K562 (cell line): ENCODE data around the gene CCR7. TPM values are rescaled to one million over a fixed set of nuclear protein-coding genes. Genes with fewer than 3 reads are reported as not detected.

Experiments used
- ATAC-seq: fragments of 200-7000 bp; cut with Tn5 transposase; 3 replicates; pipeline ENCODE4 v1.9.1; 2020; ENCODE audit warnings: moderate library complexity
- BruUV-seq: library from RNA; stranded (reverse); fragments of 400-500 nt; replicated peaks from 2 replicates; lab custom pipeline; 2021; lab: Mats Ljungman, UMichigan
- CTCF ChIA-PET: fragments of 300-600 bp; formaldehyde crosslinking; extraction: SDS; loops from one replicate; lab custom pipeline; 2021; ENCODE audit warnings: low intra/inter-chr PET ratio; lab: Yijun Ruan, JAX
- POLR2A ChIA-PET: fragments of 300-600, 350-650 bp; sonication (Branson Sonifier 250); formaldehyde crosslinking; extraction: SDS; loops from one replicate; lab custom pipeline; 2021; ENCODE audit warnings: antibody characterized with exemption, inconsistent platforms; lab: Yijun Ruan, JAX
- DNase-seq, 4 experiments: peaks; one replicate each; pipeline versions ENCODE4 v3.0.0 to v3.0.0-alpha.2; 2011 to 2018; ENCODE audit warnings: low spot score in 3 of 4, mixed read lengths in 3 of 4; ENCODE audit errors: extremely low read depth in 1 of 4
- FAIRE-seq: peaks from 2 replicates; lab custom pipeline; 2011; peaks lifted over from hg19 to GRCh38; lab: Jason Lieb, UNC
- H2AFZ ChIP-seq: 2 replicates; pipeline ENCODE4 v1.6.0; 2011; ENCODE audit warnings: low read depth, low read length, control low read depth, inconsistent platforms
- H3K27ac ChIP-seq: fragments of 200-600 bp; 3 replicates; pipeline ENCODE4 v1.8.0; 2011; ENCODE audit warnings: low read depth, mild to moderate bottlenecking, control low read depth, inconsistent platforms, low read length, moderate library complexity, mixed read lengths; ENCODE audit errors: extremely low read depth
- H3K27me3 ChIP-seq, 2 experiments: fragments of 300-600 bp in 1 of 2; 2 replicates in 1 of 2; 3 replicates in 1 of 2; pipeline versions ENCODE4 v1.6.0 to v1.8.0; 2011; ENCODE audit warnings: inconsistent platforms in 2 of 2, low read length in 2 of 2, mild to moderate bottlenecking in 1 of 2, mixed read lengths in 1 of 2, moderate library complexity in 1 of 2; ENCODE audit not compliant: control insufficient read depth in 2 of 2, insufficient read depth in 2 of 2
- H3K36me3 ChIP-seq: fragments of 300-600 bp; 3 replicates; pipeline ENCODE4 v1.8.0; 2011; ENCODE audit warnings: mild to moderate bottlenecking, low read length, inconsistent platforms; ENCODE audit not compliant: control insufficient read depth, insufficient read depth
- H3K4me1 ChIP-seq, 2 experiments: fragments of 200-600 bp in 1 of 2; replicated peaks in 1 of 2; 2 replicates in 1 of 2; 3 replicates in 1 of 2; pipeline versions ENCODE4 v1.5.1 to v1.8.0; 2011; ENCODE audit warnings: inconsistent platforms in 2 of 2, low read length in 2 of 2, mild to moderate bottlenecking in 1 of 2, mixed read lengths in 1 of 2, moderate library complexity in 1 of 2; ENCODE audit not compliant: control insufficient read depth in 2 of 2, insufficient read depth in 2 of 2
- H3K4me2 ChIP-seq: 2 replicates; pipeline ENCODE4 v1.6.1; 2011; ENCODE audit warnings: low read length, control low read depth, inconsistent platforms, mixed read lengths; ENCODE audit not compliant: insufficient read depth
- H3K4me3 ChIP-seq: fragments of 200-600 bp; sonication (generic), shearing (Covaris generic); 2 replicates; pipeline ENCODE4 v1.5.1; 2016; ENCODE audit warnings: control low read depth, inconsistent platforms
- H3K79me2 ChIP-seq: fragments of 200-600 bp; 3 replicates; pipeline ENCODE4 v1.8.0; 2011; ENCODE audit warnings: low read length, inconsistent platforms; ENCODE audit not compliant: control insufficient read depth, insufficient read depth
- H3K9ac ChIP-seq, 2 experiments: 2 replicates each; pipeline versions ENCODE4 v1.6.0 to v1.6.1; 2011; ENCODE audit warnings: low read depth in 2 of 2, low read length in 2 of 2, control low read depth in 1 of 2, inconsistent platforms in 1 of 2, mild to moderate bottlenecking in 1 of 2, mixed read lengths in 1 of 2; ENCODE audit not compliant: insufficient read depth in 1 of 2
- H3K9me1 ChIP-seq: one replicate; pipeline ENCODE4 v1.6.0; 2011; ENCODE audit warnings: inconsistent platforms, mild to moderate bottlenecking, low read length, moderate library complexity; ENCODE audit not compliant: control insufficient read depth, insufficient read depth
- H3K9me3 ChIP-seq: replicated peaks from 2 replicates; pipeline ENCODE4 v1.5.1; 2011; ENCODE audit warnings: low read depth, low read length, inconsistent platforms; ENCODE audit not compliant: control insufficient read depth, insufficient read depth
- H4K20me1 ChIP-seq: replicated peaks from 2 replicates; pipeline ENCODE4 v1.6.1; 2011; ENCODE audit warnings: low read length, inconsistent platforms, mixed read lengths; ENCODE audit not compliant: control insufficient read depth, insufficient read depth
- RBM25 ChIP-seq: fragments of 200-400 bp; formaldehyde crosslinking; IDR thresholded peaks from 2 replicates; pipeline ENCODE4 v1.6.1; 2018; ENCODE audit warnings: low read length, low read depth, moderate library complexity; ENCODE audit not compliant: severe bottlenecking
- ZNF324 ChIP-seq: fragments of 250-450 bp; sonication (Bioruptor Pico); IDR thresholded peaks from 2 replicates; pipeline ENCODE4 v1.4.0; 2020; ENCODE audit warnings: mild to moderate bottlenecking
- ZNF740 ChIP-seq, 3 experiments: fragments of 200-800 bp in 1 of 3; sonication (Bioruptor generic) in 1 of 3; sonication (generic) in 1 of 3; formaldehyde crosslinking in 1 of 3; IDR thresholded peaks; 2 replicates each; pipeline versions ENCODE4 v1.6.1 to v1.8.0; 2016 to 2022; ENCODE audit warnings: mild to moderate bottlenecking in 2 of 3, missing compliant biosample characterization in 2 of 3, missing genetic modification characterization in 2 of 3, missing genetic modification reagents in 1 of 3
- ZSCAN32 ChIP-seq: fragments of 450-650 bp; formaldehyde crosslinking; IDR thresholded peaks from 2 replicates; pipeline ENCODE4 v1.4.0; 2020; ENCODE audit warnings: mild to moderate bottlenecking, moderate library complexity
- ZZZ3 ChIP-seq: fragments of 450-650 bp; IDR thresholded peaks from 2 replicates; pipeline ENCODE4 v1.6.1; 2016; ENCODE audit warnings: antibody characterized with exemption, mild to moderate bottlenecking, moderate library complexity
- WGBS: fragments of 100-300 bp; shearing (Covaris generic); methylation state at CpG from one replicate; pipeline ENCODE4 v1.1.6; 2016; ENCODE audit warnings: low coverage, mixed read lengths; ENCODE audit not compliant: insufficient coverage; ENCODE audit errors: missing lambda C conversion rate; 5-methylcytosine and 5-hydroxymethylcytosine counted together
- in situ Hi-C: fragments of 300-500 bp; cut with MboI; formaldehyde crosslinking; loops from 4 replicates; pipeline ENCODE4 v1.15.0; 2018; ENCODE audit warnings: inconsistent platforms, mixed read lengths
- intact Hi-C: fragments of 100-400 bp; cut with micrococcal nuclease; formaldehyde crosslinking; loops from 2 replicates; pipeline ENCODE4 v1.14.2; 2022
- polyA plus RNA-seq, 8 experiments: library from polyadenylated mRNA; depleted of rRNA in 4 of 8; stranded (reverse) in 5 of 8; unstranded in 3 of 8; fragments of >200 nt; fragmentation: Nextera tagmentation in 2 of 8; fragmentation: Illumina TruSeq in 1 of 8; extraction: Ambion mirVana in 2 of 8; extraction: Trizol in 1 of 8; gene quantifications; 2 replicates each; pipeline versions ENCODE4 v1.2.1 to v1.2.3, GENCODE V29; 2011 to 2014; ENCODE audit warnings: inconsistent platforms in 1 of 8, missing spikeins in 1 of 8
- total RNA-seq, 7 experiments: library from RNA; depleted of rRNA in 6 of 7; stranded (reverse); fragments of >200 nt in 6 of 7; fragmentation: Illumina TruSeq in 2 of 7; extraction: Trizol in 2 of 7; gene quantifications; 2 replicates each; pipeline versions ENCODE4 v1.2.1 to v1.2.3, GENCODE V29; 2011 to 2021; ENCODE audit warnings: low replicate concordance in 1 of 7
- TF ChIP-seq, protein P1 (sequence below): IDR thresholded peaks from 2 replicates; pipeline ENCODE4 v1.6.1; 2012; ENCODE audit warnings: low read depth, low read length, improper control_type of control experiment, borderline replicate concordance

The CCR7 gene
- total and polyA plus RNA-seq, 9 of the 15 experiments (the other 6 are each of a cell fraction or from before 2014, with no cell fraction given) = 0.14 to 1.4 (median 0.56) TPM

GRCh38 chr17:40600486-40601046 is 35.3 kb upstream of the CCR7 start:
- H3K27me3 ChIP-seq = peaks cover 5 to 16% of the 10 kb centered on the region in 2 experiments; a peak in 3 of 5 replicates
- FAIRE-seq (no peak), ATAC-seq (no peak), DNase-seq (no peak)
- H2AFZ ChIP-seq = no peak overlapping the region
- ChIA-PET POLR2A (interaction anchor here (0.7 to 1.1 kb wide), 2 partner anchors 11 to 969 kb away, joined by 3 to 5 read pairs; no protein-coding TSS in a partner anchor), CTCF (interaction anchor here (0.6 kb wide), 1 partner anchor 307 kb away, joined by 5 read pairs; no protein-coding TSS in a partner anchor)
- no peak overlapping the region for H3K4me2 ChIP-seq
- no peaks in the 10 kb centered on the region; a peak in 2 of 5 replicates for H3K4me1 ChIP-seq
- no peak overlapping the region for H3K9ac ChIP-seq
- no peaks in the 10 kb centered on the region for H3K36me3 ChIP-seq
- H3K79me2 ChIP-seq = no peaks in the 10 kb centered on the region
- H3K27ac ChIP-seq = no peak overlapping the region
- intact Hi-C loops = no loop called here
- H3K9me1 ChIP-seq = no peaks in the 10 kb centered on the region
- H4K20me1 ChIP-seq = no peaks in the 10 kb centered on the region
- no peak overlapping the region for H3K4me3 ChIP-seq
- BruUV-seq = no TSS peak
- 25% methylated on average over 8 of the region's 8 CpGs for WGBS
- in situ Hi-C loops = loop anchor here (25.0 kb wide), 1 partner anchor 1062 kb away; no protein-coding TSS in a partner anchor
- TF ChIP-seq ZNF324 (CRISPR knock-in tag) = no peak
- TF ChIP-seq, protein P1, sequence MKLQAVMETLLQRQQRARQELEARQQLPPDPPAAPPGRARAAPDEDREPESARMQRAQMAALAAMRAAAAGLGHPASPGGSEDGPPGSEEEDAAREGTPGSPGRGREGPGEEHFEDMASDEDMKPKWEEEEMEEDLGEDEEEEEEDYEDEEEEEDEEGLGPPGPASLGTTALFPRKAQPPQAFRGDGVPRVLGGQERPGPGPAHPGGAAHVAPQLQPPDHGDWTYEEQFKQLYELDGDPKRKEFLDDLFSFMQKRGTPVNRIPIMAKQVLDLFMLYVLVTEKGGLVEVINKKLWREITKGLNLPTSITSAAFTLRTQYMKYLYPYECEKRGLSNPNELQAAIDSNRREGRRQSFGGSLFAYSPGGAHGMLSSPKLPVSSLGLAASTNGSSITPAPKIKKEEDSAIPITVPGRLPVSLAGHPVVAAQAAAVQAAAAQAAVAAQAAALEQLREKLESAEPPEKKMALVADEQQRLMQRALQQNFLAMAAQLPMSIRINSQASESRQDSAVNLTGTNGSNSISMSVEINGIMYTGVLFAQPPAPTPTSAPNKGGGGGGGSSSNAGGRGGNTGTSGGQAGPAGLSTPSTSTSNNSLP = no peak
- no peak for TF ChIP-seq RBM25
- no peak for TF ChIP-seq ZSCAN32 (CRISPR knock-in tag)
- TF ChIP-seq ZNF740 (CRISPR knock-in tag; IDR thresholded peaks at IDR 0.05) = no peak
- no peak for TF ChIP-seq ZNF740 (tag; IDR thresholded peaks at IDR 0.05)
- no peak for TF ChIP-seq ZZZ3
- H3K9me3 ChIP-seq = peaks cover 6% of the 10 kb centered on the region
